H54 (cell line): ENCODE results near the gene BAIAP3.
"Not testable (repeated sequence)": the region's sequence is repeated elsewhere in the genome, so short reads cannot be mapped to it uniquely, and the experiment has no call there.

Experiments used
- DNase-seq: peaks from one replicate; pipeline ENCODE4 v3.0.0; 2011; ENCODE audit warnings: low spot score, mixed read lengths; ENCODE audit not compliant: insufficient read length
- FAIRE-seq: peaks from 3 replicates; lab custom pipeline; 2011; peaks lifted over from hg19 to GRCh38; lab: Jason Lieb, UNC
- POLR2A ChIP-seq: IDR thresholded peaks from 2 replicates; pipeline ENCODE4 v1.6.1; 2011; ENCODE audit warnings: low read depth, mild to moderate bottlenecking, low read length

Gene BAIAP3

GRCh38 chr16:1293921-1294656, 39.4 kb upstream of the BAIAP3 start:
- TF ChIP-seq POLR2A: no peak
- no peak for FAIRE-seq

GRCh38 chr16:1295465-1295864, 38.0 kb upstream of the BAIAP3 start:
- TF ChIP-seq POLR2A: no peak
- FAIRE-seq (no peak), DNase-seq (no peak)

More at GRCh38 chr16:1293921-1294656, 39.4 kb upstream of the BAIAP3 start:
- DNase-seq: no peak

- FAIRE-seq: not testable (repeated sequence)
Measured at GRCh38 chr16:1296688-1297017, 36.8 kb upstream of the BAIAP3 start.

GRCh38 chr16:1297018-1297696, 36.3 kb upstream of the BAIAP3 start:
- FAIRE-seq (peak; percentile 76), DNase-seq (peak; percentile 63)
- no peak for TF ChIP-seq POLR2A

More at GRCh38 chr16:1296688-1297017, 36.8 kb upstream of the BAIAP3 start:
- DNase-seq: not testable (repeated sequence)

GRCh38 chr16:1298406-1298805, 35.0 kb upstream of the BAIAP3 start:
- TF ChIP-seq POLR2A: no peak
- FAIRE-seq: no peak
- no peak for DNase-seq

DNA sequence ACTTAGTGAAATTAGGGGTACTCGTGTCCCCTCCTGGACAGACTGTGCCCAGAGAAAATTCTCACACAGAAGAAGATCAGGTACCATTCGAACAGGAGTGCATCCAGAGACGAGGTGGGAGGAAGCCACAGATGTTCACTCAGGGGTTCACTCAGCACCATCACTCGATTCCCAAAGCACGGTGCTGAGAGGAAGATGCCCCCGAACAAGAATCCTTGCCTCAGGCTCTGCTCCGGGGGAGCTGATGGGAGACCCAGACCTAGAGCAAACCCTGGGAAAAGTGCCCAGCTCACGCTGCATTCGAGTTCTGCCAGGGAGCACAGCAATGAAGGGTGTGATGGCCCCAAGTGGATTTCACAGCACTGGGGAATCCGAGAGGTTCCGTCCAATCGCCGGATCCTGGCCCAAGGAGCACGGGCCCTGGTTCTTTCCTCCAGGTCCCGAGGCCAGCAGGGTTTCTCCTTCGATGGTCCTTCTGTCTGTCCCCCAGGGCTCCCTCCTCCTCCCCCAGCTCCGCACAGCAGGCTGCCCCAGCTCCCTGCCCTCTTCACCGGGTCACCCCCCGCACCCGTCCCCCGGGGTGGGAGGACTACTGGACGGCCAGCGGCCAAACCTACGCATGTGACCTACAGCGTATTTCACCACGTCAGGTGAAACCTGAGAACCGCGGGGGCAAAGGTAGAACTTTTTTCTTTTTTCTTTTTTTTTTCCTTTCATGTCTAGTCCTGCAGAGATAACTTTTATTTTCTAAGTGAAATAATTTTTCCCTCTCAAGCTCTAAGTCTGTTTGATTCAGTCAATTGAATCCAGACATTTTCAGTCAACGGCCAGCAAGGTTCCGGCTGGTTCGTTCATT, 34.2 kb upstream of the BAIAP3 start:
- DNase-seq (no peak), FAIRE-seq (no peak)
- TF ChIP-seq POLR2A: no peak

GRCh38 chr16:1299868-1300203, 33.6 kb upstream of the BAIAP3 start:
- TF ChIP-seq POLR2A: no peak
- DNase-seq (no peak), FAIRE-seq (no peak)

- peak; percentile 77 for DNase-seq
- TF ChIP-seq POLR2A: no peak
- FAIRE-seq: no peak
Measured at GRCh38 chr16:1300664-1301476, 32.6 kb upstream of the BAIAP3 start.

DNA sequence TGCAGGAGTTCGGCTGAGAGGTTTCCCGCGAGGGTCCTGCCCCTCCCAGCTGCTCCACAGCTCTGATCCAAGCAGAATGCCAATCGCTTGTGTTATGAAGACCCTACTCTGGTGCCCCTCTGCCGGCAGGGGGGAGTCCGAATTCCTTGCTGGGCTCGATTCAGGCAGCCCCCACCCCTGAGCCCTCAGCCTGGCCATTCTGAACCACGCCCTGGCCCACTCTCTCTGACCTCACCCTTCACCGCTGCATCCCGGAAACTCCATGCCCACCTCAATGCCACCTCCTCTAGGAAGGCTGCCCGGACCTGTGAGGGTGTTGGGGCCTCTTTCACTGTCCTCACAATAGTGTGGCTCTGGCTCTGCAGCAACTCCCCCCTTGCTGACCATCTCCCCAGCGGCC, 31.9 kb upstream of the BAIAP3 start:
- FAIRE-seq (no peak), DNase-seq (no peak)
- TF ChIP-seq POLR2A: no peak

DNA sequence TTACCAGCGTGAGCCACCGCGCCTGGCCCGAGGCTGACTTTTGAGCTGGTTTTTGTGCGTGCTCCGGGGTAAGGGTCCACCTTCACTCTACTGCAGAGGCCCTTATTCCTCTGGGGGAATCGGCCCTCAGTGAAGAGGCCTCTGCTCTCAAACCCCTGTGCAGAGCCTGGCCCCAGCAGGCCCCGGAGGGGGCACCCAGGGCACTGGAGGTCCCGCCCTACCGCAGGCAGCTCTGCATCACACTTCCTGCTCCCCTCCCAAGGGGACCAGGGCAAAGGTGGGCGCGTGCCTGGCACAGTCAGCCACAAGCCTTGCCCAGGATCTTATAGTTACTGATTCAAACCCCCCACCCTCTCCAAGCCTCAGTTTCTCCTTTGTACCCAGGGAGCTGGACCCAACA, 27.6 kb upstream of the BAIAP3 start:
- no peak for DNase-seq
- no peak for TF ChIP-seq POLR2A
- FAIRE-seq: no peak

- DNase-seq (no peak), FAIRE-seq (no peak)
- TF ChIP-seq POLR2A: no peak
Measured at GRCh38 chr16:1306334-1306733, 27.1 kb upstream of the BAIAP3 start.

- FAIRE-seq: no peak
- 0 out of 2 replicates have a peak, but pooled peaks have one; percentile 35 for TF ChIP-seq POLR2A
- no peak for DNase-seq
Measured at GRCh38 chr16:1308036-1308976, 25.1 kb upstream of the BAIAP3 start.
